ENCODE data around the gene CD37. TPM values are rescaled to one million over a fixed set of nuclear protein-coding genes. Genes with fewer than 3 reads are reported as not detected.

Gene CD37
- total and polyA plus RNA-seq, 3 donors from 2014 or later, result 12.6 to 23.2 (median 16.2) TPM

GRCh38 chr19:49342291-49342721 is 7.1 kb downstream of the CD37 start:
- Histone ChIP-seq H3K4me1 (peaks cover 8% of the 10 kb centered on the region), H3K27ac (no peak overlapping the region), H3K9me3 (no peaks in the 10 kb centered on the region), H3K4me3 (no peak overlapping the region), H3K36me3 (ENCODE audit: low read depth, missing control alignments) (no peaks in the 10 kb centered on the region), H3K27me3 (no peaks in the 10 kb centered on the region)
- intact Hi-C loops (cut with DNase I; ENCODE audit: low total_unique reads), result no loop called here
- 91 to 96% methylated on average over 5 to 11 of the region's 11 CpGs for WGBS, 2 donors
- no peak for TF ChIP-seq POLR2A (IDR thresholded peaks at IDR 0.05)
- TF ChIP-seq CTCF (IDR thresholded peaks at IDR 0.05), result no peak
- no peak for DNase-seq

- no peak overlapping the region for H3K4me3 ChIP-seq
- intact Hi-C loops (cut with DNase I; ENCODE audit: low total_unique reads), result no loop called here
- no peak for DNase-seq
- no peaks in the 10 kb centered on the region for H3K9me3 ChIP-seq
- WGBS, 2 donors, result 94 to 99% methylated on average over 7 of the region's 7 CpGs
- TF ChIP-seq CTCF (IDR thresholded peaks at IDR 0.05), result no peak
- no peak for TF ChIP-seq POLR2A (IDR thresholded peaks at IDR 0.05)
- no peaks in the 10 kb centered on the region for H3K27me3 ChIP-seq
- peaks cover 8% of the 10 kb centered on the region for H3K4me1 ChIP-seq
- H3K27ac ChIP-seq, result no peak overlapping the region
- H3K36me3 ChIP-seq (ENCODE audit: low read depth, missing control alignments), result no peaks in the 10 kb centered on the region
Observed at GRCh38 chr19:49343123-49343522, 7.9 kb downstream of the CD37 start.

GRCh38 chr19:49344505-49345423 is 9.6 kb downstream of the CD37 start:
- no peaks in the 10 kb centered on the region for H3K27me3 ChIP-seq
- H3K36me3 ChIP-seq (ENCODE audit: low read depth, missing control alignments), result no peaks in the 10 kb centered on the region
- H3K9me3 ChIP-seq, result no peaks in the 10 kb centered on the region
- peaks cover under 1% of the 10 kb centered on the region for H3K4me1 ChIP-seq
- TF ChIP-seq POLR2A (IDR thresholded peaks at IDR 0.05) (no peak), CTCF (IDR thresholded peaks at IDR 0.05) (no peak)
- no peak for DNase-seq
- intact Hi-C loops (cut with DNase I; ENCODE audit: low total_unique reads), result no loop called here
- H3K4me3 ChIP-seq, result no peak overlapping the region
- WGBS, 2 donors, result 79 to 86% methylated on average over 9 to 11 of the region's 11 CpGs
- no peak overlapping the region for H3K27ac ChIP-seq

- H3K4me1 ChIP-seq, result no peaks in the 10 kb centered on the region
- H3K9me3 ChIP-seq, result no peaks in the 10 kb centered on the region
- no peak for TF ChIP-seq POLR2A (IDR thresholded peaks at IDR 0.05)
- no peak for TF ChIP-seq CTCF (IDR thresholded peaks at IDR 0.05)
- H3K27me3 ChIP-seq, result no peaks in the 10 kb centered on the region
- DNase-seq, result no peak
- H3K36me3 ChIP-seq (ENCODE audit: low read depth, missing control alignments), result no peaks in the 10 kb centered on the region
- no peak overlapping the region for H3K4me3 ChIP-seq
- 92 to 95% methylated on average over 8 to 15 of the region's 15 CpGs for WGBS, 2 donors
- intact Hi-C loops (cut with DNase I; ENCODE audit: low total_unique reads), result no loop called here
- H3K27ac ChIP-seq, result no peak overlapping the region
Observed at GRCh38 chr19:49347191-49347590, 12.0 kb downstream of the CD37 start.
